GM19238 (cell line): ENCODE results near the gene MUC12.
"Not testable (repeated sequence)": the region's sequence is repeated elsewhere in the genome, so short reads cannot be mapped to it uniquely, and the experiment has no call there.

ENCODE experiments used
- DNase-seq: peaks from one replicate; pipeline ENCODE4 v3.0.0; 2011; ENCODE audit warnings: low spot score; ENCODE audit not compliant: insufficient read length

The MUC12 gene

DNA sequence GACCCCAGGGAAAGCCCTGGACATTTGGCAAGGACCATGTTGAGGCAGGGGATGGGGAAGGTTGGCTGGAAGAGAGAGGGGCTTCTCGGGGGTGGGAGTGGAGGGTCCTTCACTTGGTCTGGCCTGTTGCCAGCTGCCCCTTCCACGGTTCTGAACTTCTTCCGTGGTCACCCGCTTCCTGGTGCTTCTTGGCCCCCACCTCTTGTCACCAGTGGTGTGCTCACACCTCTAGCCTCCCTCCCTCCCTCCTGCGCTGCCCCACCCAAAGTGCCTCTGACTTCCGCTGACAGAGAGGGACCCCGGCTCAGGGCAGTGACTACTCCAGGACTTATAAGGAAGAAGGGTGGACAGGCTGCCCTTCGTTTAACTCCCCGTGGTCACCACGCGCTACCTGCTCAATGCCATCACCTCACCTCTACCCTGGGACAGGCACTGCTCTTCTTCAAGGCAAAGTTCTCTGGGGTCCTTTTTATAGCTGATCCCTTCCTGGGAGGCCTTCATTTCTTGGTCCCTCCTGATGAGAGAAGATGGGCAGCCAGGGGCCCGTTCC lies at the start of gene MUC12:
MUC12 (plus strand) TSS at position 500 of the 550 bp plus-strand sequence. CDS start 58 bp downstream, outside the sequence.
- DNase-seq = no peak

- DNase-seq = not testable (repeated sequence)
These were observed 49.5 kb upstream of the MUC12 start for GRCh38 chr7:100919779-100920437.

GRCh38 chr7:100921039-100921438 lies 48.3 kb upstream of the MUC12 start:
- no peak for DNase-seq

DNA sequence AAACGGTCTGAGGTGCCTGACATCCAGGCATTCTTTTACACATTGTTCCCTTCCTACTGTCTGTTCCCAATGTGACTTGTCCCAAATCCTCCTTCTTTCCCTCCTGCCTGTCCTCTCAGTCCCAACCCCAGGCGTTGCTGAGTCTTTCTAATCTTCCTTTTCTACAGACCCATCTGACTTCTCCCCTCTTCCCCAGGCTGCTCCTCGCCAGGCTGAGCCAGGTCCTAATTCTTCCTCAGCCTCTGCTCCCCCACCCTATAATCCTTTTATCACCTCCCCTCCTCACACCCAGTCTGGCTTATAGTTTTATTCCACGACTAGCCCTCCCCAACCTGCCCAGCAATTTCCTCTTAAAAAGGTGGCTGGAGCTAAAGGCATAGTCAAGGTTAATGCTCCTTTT lies 45.7 kb upstream of the MUC12 start:
- DNase-seq = not testable (repeated sequence)

DNA sequence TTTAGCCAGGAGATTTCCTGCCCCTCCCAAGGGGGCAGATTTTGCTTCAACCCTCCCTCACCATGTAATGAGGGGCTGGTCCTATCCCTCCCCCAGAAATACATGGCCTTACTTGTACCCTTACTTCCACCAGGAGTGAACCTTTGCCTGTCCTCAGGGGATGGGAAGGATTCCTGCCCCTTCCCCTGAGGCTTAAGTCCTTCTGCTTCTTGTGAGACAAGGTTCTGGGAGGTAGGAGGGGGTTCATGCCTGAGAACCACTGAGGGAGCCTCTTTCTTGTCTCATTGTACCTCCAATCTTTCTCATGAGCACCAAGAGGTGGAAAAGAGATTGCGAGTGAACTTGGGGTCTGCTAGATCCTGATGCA lies 39.6 kb upstream of the MUC12 start:
- DNase-seq = no peak

- no peak for DNase-seq
These were observed 35.6 kb upstream of the MUC12 start for GRCh38 chr7:100933734-100934133.

- DNase-seq = not testable (repeated sequence)
These were observed 34.0 kb upstream of the MUC12 start for GRCh38 chr7:100935381-100935780.

DNA sequence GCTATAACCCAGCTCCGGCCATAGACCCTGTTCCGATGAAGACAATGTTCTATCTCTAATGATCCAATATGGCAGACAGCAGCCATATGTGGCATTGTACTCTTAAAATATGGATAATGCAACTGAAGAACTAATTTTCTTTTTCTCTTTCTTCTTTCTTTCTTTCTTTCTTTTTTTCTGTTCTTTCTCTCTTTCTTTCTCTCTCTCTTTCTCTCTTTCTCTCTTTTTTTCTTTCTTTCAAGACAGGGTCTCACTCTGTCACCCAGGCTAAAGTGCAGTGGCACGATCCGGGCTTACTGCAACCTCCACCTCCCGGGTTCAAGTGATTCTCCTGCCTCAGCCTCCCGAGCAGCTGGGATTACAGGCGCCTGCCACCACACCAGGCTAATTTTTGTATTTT lies 33.2 kb upstream of the MUC12 start:
- DNase-seq = not testable (repeated sequence)

- no peak for DNase-seq
These were observed 27.2 kb upstream of the MUC12 start for GRCh38 chr7:100942045-100942774.

GRCh38 chr7:100943693-100944092 lies 25.7 kb upstream of the MUC12 start:
- no peak for DNase-seq

- DNase-seq = no peak
These were observed 25.2 kb upstream of the MUC12 start for GRCh38 chr7:100944138-100944537.

DNA sequence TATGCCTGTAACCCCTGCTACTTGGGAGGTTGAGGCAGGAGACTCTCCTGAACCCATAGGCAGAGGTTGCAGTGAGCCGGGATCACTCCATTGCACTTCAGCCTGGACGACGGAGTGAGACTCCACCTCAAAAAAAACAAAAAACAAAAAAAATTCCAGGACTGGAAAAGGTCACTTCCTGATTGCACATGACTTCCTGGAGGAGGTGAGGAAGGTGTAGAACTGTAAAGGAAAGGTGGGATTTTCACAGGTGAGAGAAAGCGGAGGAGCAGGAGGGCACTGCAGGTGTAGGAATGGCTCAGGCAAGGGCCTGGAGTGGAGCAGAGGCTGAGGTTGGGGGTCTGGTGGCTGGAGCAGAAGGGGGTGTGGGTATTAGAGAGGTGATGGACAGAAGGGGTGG lies 23.3 kb upstream of the MUC12 start:
- no peak for DNase-seq

DNA sequence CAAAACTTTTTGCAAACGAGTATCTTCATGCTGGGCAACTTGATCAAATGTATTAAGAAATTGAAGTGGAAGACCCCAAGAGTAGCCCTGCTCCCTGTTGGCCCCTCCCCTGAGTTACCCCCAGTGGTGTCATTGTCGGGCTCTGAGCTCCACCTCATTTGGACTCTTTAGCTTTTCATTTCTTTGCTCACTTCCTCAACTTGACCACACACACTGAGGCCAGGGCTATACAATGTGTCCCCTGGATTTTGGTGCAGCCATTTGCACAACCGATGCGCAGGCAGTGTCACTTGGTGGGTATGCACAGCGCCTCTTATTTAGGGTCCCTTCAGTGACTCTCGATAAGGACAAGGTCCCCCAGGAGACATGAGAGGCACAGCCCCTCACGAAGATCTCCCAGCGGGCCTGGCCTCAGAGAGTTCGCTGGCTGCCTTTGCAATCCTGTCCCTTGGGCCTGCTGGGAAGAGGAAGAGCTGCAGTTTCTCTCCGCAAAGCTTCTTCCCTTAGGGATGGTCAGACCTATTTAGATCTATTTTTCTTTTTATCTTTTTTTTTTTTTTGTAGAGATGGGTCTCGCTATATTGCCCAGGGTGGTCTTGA lies 22.5 kb upstream of the MUC12 start:
- no peak for DNase-seq

DNA sequence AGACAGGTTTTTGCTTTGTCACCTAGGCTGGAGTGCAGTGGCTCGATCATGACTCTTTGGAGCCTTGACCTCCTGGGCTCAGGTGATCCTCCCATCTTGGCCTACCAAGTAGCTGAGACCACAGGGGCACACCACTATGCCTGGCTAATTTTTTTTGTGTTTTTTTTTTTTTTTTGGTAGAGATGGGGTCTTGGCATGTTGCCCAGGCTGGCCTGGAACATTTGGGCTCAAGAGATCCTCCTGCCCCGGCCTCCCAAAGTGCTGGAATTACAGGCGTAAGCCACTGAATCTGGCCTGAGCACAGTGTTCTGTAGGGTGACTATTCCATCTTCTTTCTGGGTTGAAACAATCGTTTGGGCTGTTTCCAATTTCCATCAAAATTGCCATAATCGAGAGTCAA lies 21.6 kb upstream of the MUC12 start:
- DNase-seq = no peak

GRCh38 chr7:100949227-100949932 lies 20.0 kb upstream of the MUC12 start, which contains the start of gene MUC3A:
Gene MUC3A, plus strand, starts transcription at chr7:100949534. Its CDS starts 91 bp downstream, at chr7:100949625.
- no peak for DNase-seq

DNA sequence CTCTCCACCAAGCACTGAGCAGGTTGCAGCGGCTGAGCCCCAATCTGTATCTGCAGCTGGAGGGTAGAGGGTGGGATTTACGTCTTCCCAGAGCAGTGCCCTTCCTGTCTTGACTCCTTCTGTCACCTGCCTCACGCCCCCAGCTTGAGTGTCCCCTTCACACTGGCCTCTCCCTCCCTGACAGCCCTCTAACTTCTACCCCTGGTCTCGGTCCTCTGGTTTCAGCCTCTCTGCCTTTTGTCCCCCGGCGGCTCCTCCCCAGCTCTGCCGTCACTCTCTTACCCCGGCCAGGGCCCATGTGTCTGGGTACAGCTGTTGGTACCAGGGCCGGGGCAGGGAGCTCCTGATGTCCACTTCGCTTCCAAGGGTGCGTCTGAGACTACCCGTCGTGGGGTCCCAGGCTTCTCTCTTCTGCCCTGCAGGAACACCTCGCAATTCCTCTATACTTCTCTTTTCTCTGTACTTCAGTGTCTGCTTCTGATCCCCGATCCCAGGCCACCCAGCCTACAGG lies 19.4 kb upstream of the MUC12 start:
- DNase-seq = no peak

DNA sequence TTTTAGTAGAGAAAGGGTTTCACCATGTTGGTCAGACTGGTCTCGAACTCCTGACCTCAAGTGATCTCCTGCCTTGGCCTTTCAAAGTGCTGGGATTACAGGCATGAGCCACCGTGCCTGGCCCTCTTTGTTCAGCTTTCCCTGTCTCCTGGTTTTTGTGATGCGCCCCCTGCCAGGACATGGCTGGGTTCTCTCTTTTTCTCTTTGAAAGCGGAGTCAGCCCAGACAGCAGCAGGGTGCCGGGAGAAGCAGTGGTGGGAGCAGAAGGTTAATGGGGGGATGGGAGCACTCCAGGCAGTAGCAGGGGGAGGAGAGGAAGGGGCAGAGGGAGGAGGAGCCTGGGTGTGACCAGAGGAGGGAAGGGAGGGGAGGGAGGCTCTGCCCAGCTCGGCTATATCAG lies 18.2 kb upstream of the MUC12 start:
- DNase-seq = no peak

DNA sequence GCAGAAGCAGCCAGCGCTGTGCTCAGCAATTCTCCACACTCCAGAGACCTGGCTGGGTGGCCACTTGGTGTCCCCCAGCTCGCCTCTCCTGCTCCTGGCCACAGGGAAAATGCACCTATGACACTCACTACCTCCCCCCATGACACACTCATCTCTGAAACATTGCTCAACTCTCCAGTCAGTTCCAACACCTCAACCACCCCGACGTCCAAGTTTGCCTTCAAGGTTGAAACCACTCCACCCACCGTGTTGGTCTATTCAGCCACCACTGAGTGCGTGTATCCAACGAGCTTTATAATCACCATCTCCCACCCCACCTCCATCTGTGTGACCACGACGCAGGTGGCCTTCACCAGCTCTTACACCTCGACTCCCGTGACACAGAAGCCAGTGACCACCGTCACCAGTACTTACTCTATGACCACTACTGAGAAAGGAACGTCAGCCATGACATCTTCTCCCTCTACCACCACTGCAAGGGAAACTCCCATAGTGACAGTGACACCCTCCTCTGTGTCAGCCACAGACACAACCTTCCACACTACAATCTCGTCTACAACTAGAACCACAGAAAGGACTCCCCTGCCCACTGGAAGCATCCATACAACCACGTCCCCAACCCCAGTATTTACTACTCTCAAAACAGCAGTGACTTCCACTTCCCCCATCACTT lies 17.3 kb upstream of the MUC12 start:
- no peak for DNase-seq

DNA sequence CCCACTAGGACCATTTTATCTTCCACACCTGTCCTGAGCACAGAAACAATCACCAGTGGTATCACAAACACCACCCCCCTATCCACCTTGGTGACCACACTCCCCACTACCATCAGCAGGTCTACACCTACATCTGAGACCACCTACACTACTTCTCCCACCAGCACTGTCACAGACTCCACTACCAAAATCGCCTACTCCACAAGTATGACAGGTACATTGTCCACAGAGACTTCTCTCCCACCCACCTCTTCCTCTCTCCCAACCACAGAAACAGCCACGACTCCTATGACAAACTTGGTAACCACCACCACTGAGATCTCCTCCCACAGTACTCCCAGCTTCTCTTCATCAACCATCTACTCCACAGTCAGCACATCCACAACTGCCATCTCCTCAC lies 16.7 kb upstream of the MUC12 start:
- no peak for DNase-seq

DNA sequence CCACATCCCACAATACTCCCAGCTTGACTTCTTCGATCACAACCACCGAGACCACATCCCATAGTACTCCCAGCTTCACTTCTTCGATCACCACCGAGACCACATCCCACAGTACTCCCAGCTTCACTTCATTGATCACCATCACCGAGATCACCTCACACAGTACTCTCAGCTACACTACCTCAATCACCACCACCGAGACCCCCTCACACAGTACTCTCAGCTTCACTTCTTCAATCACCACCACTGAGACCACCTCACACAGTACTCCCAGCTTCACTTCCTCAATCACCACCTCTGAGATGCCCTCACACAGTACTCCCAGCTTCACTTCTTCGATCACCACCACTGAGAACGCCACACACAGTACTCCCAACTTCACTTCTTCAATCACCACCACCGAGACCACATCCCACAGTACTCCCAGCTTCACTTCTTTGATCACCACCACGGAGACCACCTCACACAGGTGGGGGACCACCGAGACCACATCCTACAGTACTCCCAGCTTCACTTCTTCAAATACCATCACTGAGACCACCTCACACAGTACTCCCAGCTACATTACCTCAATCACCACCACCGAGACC lies 11.4 kb upstream of the MUC12 start:
- no peak for DNase-seq
